ENCODE measurements around the gene SPON1. TPM values are rescaled to one million over a fixed set of nuclear protein-coding genes. Genes with fewer than 3 reads are reported as not detected.

The SPON1 gene
- polyA plus RNA-seq, 4 donors, result 11.4 to 99.8 (median 22.2) TPM

DNA sequence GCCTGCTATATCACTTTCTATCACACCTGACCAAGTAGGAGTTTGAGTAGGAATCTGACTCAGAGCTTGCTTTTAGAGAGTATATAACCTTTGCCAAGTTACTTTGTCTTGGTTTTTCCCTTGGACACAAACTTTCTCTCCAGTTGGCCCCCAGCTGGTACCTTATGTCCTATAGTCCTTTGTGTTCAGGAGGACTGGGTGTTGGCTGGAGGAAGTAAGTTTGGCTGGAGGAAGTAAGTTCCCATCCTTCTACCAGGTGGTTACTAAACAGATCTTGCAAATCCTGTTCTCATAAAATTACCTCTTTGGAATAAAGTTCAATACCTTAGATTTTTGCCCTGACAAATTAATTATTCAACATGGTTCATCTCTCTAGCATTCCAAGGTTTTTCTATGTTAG, 37.2 kb downstream of the SPON1 start:
- Histone ChIP-seq H3K4me3 (ENCODE audit: low read depth in 1 of 3, low read length in 3 of 3) (no peak overlapping the region), H3K27ac (ENCODE audit: low read depth in 1 of 3, low read length in 2 of 3) (no peak overlapping the region), H3K9me3 (ENCODE audit: control insufficient read depth in 2 of 2, insufficient read depth in 1 of 2, low read depth in 1 of 2, low read length in 1 of 2) (peaks cover 0 to 20% of the 10 kb centered on the region in 2 donors), H3K27me3 (ENCODE audit: control insufficient read depth in 3 of 3, insufficient read depth in 3 of 3, low read length in 3 of 3) (no peaks in the 10 kb centered on the region), H3K4me1 (ENCODE audit: control insufficient read depth in 3 of 3, insufficient read depth in 2 of 3, low read depth in 1 of 3, low read length in 2 of 3) (peaks cover 0 to 4% (median 2%) of the 10 kb centered on the region in 3 donors), H3K36me3 (ENCODE audit: control insufficient read depth in 3 of 3, insufficient read depth in 2 of 3, low read depth in 1 of 3, low read length in 3 of 3) (peaks cover 3 to 4% (median 4%) of the 10 kb centered on the region in 3 donors)
- no peak for DNase-seq
- no peak for FAIRE-seq

DNA sequence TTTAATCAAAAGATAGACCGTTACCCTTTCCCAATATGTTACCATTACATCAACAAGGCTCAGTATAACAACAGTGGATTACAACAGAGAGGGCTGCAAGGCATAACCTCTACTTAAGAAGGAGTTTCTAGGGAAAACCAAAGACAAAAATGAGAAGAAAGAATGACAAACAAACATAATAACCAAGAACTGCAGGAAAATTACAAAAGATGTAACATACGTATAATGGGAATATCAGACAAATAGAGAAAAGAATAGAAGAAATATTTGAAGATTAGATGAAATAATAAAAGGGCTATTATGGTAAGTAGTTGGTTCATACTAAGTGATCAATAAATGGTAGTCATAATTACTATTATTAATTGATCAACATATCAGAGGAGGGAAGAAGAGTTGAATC, 39.1 kb downstream of the SPON1 start:
- Histone ChIP-seq H3K9me3 (ENCODE audit: control insufficient read depth in 2 of 2, insufficient read depth in 1 of 2, low read depth in 1 of 2, low read length in 1 of 2) (peaks cover 0 to 22% of the 10 kb centered on the region in 2 donors), H3K36me3 (ENCODE audit: control insufficient read depth in 3 of 3, insufficient read depth in 2 of 3, low read depth in 1 of 3, low read length in 3 of 3) (peaks cover 3 to 4% (median 4%) of the 10 kb centered on the region in 3 donors), H3K27ac (ENCODE audit: low read depth in 1 of 3, low read length in 2 of 3) (no peak overlapping the region), H3K4me3 (ENCODE audit: low read depth in 1 of 3, low read length in 3 of 3) (no peak overlapping the region), H3K4me1 (ENCODE audit: control insufficient read depth in 3 of 3, insufficient read depth in 2 of 3, low read depth in 1 of 3, low read length in 2 of 3) (no peaks in the 10 kb centered on the region), H3K27me3 (ENCODE audit: control insufficient read depth in 3 of 3, insufficient read depth in 3 of 3, low read length in 3 of 3) (no peaks in the 10 kb centered on the region)
- FAIRE-seq, result no peak
- no peak for DNase-seq
- WGBS, 3 donors, result 95 to 99% (median 99%) methylated on average over 2 of the region's 2 CpGs

DNA sequence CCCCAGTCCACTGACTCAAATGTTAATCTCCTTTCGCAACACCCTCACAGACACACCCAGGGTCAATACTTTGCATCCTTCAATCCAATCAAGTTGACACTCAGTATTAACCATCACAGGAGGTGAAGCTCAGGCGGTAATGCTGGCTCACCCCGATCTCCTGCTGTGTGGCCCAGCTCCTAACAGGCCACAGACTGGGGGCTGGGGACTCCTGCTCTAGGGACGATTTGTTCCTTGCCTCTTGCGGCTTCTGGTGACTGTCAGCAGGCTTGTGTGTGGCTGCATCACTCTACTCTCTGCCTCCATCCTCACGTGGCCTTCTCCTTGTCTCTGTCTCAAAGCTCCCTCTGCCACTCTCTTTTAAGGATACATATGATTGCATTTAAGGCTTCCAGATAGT, 45.0 kb downstream of the SPON1 start:
- H3K9me3 ChIP-seq (ENCODE audit: control insufficient read depth in 2 of 2, insufficient read depth in 1 of 2, low read depth in 1 of 2, low read length in 1 of 2), result peaks cover 0 to 10% of the 10 kb centered on the region in 2 donors
- peaks cover 0 to 6% (median 0%) of the 10 kb centered on the region in 3 donors for H3K36me3 ChIP-seq (ENCODE audit: control insufficient read depth in 3 of 3, insufficient read depth in 2 of 3, low read depth in 1 of 3, low read length in 3 of 3)
- H3K4me3 ChIP-seq (ENCODE audit: low read depth in 1 of 3, low read length in 3 of 3), result no peak overlapping the region
- no peaks in the 10 kb centered on the region for H3K4me1 ChIP-seq (ENCODE audit: control insufficient read depth in 3 of 3, insufficient read depth in 2 of 3, low read depth in 1 of 3, low read length in 2 of 3)
- 82 to 88% (median 87%) methylated on average over 6 of the region's 6 CpGs for WGBS, 3 donors
- FAIRE-seq, result no peak
- no peak for DNase-seq
- H3K27me3 ChIP-seq (ENCODE audit: control insufficient read depth in 3 of 3, insufficient read depth in 3 of 3, low read length in 3 of 3), result no peaks in the 10 kb centered on the region
- no peak overlapping the region for H3K27ac ChIP-seq (ENCODE audit: low read depth in 1 of 3, low read length in 2 of 3)

DNA sequence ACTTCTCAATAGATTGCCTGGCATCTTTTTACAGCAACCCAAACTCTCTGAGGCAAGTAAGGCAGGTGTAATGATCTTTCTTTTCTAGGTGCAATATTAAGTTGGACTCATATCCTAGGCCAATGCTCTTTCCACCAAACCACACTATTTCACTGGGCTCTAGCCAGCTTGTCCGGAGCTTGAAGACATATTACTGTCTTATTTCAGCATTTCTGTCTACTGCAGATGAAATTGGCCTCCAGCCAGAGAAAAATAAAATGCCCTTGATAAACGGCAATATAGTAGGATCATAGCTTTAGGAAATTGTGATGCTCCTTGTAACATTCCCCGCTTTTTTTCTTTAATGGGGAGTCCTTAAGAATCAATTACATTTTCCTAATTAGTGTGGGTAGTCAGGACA, 48.1 kb downstream of the SPON1 start:
- 64 to 75% (median 66%) methylated on average over 3 of the region's 3 CpGs for WGBS, 3 donors
- Histone ChIP-seq H3K27ac (ENCODE audit: low read depth in 1 of 3, low read length in 2 of 3) (no peak overlapping the region), H3K4me3 (ENCODE audit: low read depth in 1 of 3, low read length in 3 of 3) (no peak overlapping the region), H3K36me3 (ENCODE audit: control insufficient read depth in 3 of 3, insufficient read depth in 2 of 3, low read depth in 1 of 3, low read length in 3 of 3) (peaks cover 0 to 4% (median 0%) of the 10 kb centered on the region in 3 donors), H3K9me3 (ENCODE audit: control insufficient read depth in 2 of 2, insufficient read depth in 1 of 2, low read depth in 1 of 2, low read length in 1 of 2) (peaks cover 0 to 2% of the 10 kb centered on the region in 2 donors), H3K4me1 (ENCODE audit: control insufficient read depth in 3 of 3, insufficient read depth in 2 of 3, low read depth in 1 of 3, low read length in 2 of 3) (peaks cover 2 to 5% (median 3%) of the 10 kb centered on the region in 3 donors), H3K27me3 (ENCODE audit: control insufficient read depth in 3 of 3, insufficient read depth in 3 of 3, low read length in 3 of 3) (no peaks in the 10 kb centered on the region)
- no peak for FAIRE-seq
- no peak for DNase-seq

GRCh38 chr11:14012846-14013245, 50.3 kb downstream of the SPON1 start:
- 85 to 93% (median 89%) methylated on average over 4 of the region's 4 CpGs for WGBS, 3 donors
- peaks cover 0 to 4% (median 0%) of the 10 kb centered on the region in 3 donors for H3K36me3 ChIP-seq (ENCODE audit: control insufficient read depth in 3 of 3, insufficient read depth in 2 of 3, low read depth in 1 of 3, low read length in 3 of 3)
- H3K4me3 ChIP-seq (ENCODE audit: low read depth in 1 of 3, low read length in 3 of 3), result no peak overlapping the region
- H3K27me3 ChIP-seq (ENCODE audit: control insufficient read depth in 3 of 3, insufficient read depth in 3 of 3, low read length in 3 of 3), result no peaks in the 10 kb centered on the region
- H3K27ac ChIP-seq (ENCODE audit: low read depth in 1 of 3, low read length in 2 of 3), result no peak overlapping the region
- FAIRE-seq (no peak), DNase-seq (no peak)
- no peaks in the 10 kb centered on the region for H3K9me3 ChIP-seq (ENCODE audit: control insufficient read depth in 2 of 2, insufficient read depth in 1 of 2, low read depth in 1 of 2, low read length in 1 of 2)
- peaks cover 3 to 12% (median 4%) of the 10 kb centered on the region in 3 donors for H3K4me1 ChIP-seq (ENCODE audit: control insufficient read depth in 3 of 3, insufficient read depth in 2 of 3, low read depth in 1 of 3, low read length in 2 of 3)

DNA sequence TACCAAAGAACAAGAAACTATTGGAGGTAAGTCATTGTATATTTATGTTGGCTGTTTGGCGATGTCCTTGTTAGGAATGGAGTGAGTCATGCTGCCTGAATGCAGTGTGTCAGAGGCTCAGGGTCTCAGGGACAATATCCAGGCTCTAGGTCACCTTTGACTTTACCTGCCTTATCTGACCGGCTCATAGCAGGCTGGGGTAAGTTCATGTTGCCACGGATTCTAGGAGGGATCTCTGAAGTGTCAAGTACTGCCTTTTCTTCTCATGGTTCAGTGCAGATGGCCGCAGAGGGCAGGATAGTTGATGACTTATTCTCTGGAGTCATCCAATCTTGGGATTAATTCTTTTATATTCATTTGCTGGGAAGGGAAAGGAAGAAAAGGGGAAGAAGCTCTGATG, 53.2 kb downstream of the SPON1 start:
- Histone ChIP-seq H3K36me3 (ENCODE audit: control insufficient read depth in 3 of 3, insufficient read depth in 2 of 3, low read depth in 1 of 3, low read length in 3 of 3) (peaks cover 0 to 4% (median 2%) of the 10 kb centered on the region in 3 donors), H3K27me3 (ENCODE audit: control insufficient read depth in 3 of 3, insufficient read depth in 3 of 3, low read length in 3 of 3) (no peaks in the 10 kb centered on the region), H3K9me3 (ENCODE audit: control insufficient read depth in 2 of 2, insufficient read depth in 1 of 2, low read depth in 1 of 2, low read length in 1 of 2) (no peaks in the 10 kb centered on the region), H3K4me3 (ENCODE audit: low read depth in 1 of 3, low read length in 3 of 3) (no peak overlapping the region), H3K27ac (ENCODE audit: low read depth in 1 of 3, low read length in 2 of 3) (peak overlapping the region in 1 of 3 donors; percentile 64), H3K4me1 (ENCODE audit: control insufficient read depth in 3 of 3, insufficient read depth in 2 of 3, low read depth in 1 of 3, low read length in 2 of 3) (peaks cover 3 to 12% (median 4%) of the 10 kb centered on the region in 3 donors)
- FAIRE-seq (no peak), DNase-seq (peak; percentile 73 to 87)
- WGBS, 3 donors, result 31 to 55% (median 48%) methylated on average over 4 of the region's 4 CpGs

DNA sequence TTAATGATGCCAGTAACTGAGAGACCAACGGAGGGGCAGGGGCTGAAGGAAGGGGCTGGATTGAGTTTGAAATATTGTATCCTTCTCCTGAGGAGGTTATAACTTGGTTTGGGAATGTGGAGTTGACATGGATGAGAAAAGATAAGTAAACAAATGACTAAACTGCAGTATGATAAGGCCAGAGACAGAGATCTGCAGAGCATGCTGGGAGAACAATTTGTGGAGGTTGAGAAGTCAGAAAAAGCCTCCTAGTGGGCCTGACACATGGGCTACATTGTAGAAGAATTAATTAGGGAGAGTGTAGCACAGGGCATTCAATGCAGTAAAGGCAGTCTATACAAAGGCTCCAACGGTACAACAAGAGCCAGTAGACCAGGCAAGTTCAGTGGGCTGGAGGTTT, 55.9 kb downstream of the SPON1 start:
- no peak for FAIRE-seq
- WGBS, 3 donors, result 82 to 92% (median 85%) methylated on average over 2 of the region's 2 CpGs

GRCh38 chr11:14021738-14022137, 59.2 kb downstream of the SPON1 start:
- Histone ChIP-seq H3K4me1 (ENCODE audit: control insufficient read depth in 3 of 3, insufficient read depth in 2 of 3, low read depth in 1 of 3, low read length in 2 of 3) (peaks cover 4 to 6% (median 4%) of the 10 kb centered on the region in 3 donors), H3K9me3 (ENCODE audit: control insufficient read depth in 2 of 2, insufficient read depth in 1 of 2, low read depth in 1 of 2, low read length in 1 of 2) (no peaks in the 10 kb centered on the region), H3K27ac (ENCODE audit: low read depth in 1 of 3, low read length in 2 of 3) (no peak overlapping the region), H3K36me3 (ENCODE audit: control insufficient read depth in 3 of 3, insufficient read depth in 2 of 3, low read depth in 1 of 3, low read length in 3 of 3) (peaks cover 0 to 2% (median 2%) of the 10 kb centered on the region in 3 donors), H3K27me3 (ENCODE audit: control insufficient read depth in 3 of 3, insufficient read depth in 3 of 3, low read length in 3 of 3) (no peaks in the 10 kb centered on the region), H3K4me3 (ENCODE audit: low read depth in 1 of 3, low read length in 3 of 3) (no peak overlapping the region)
- FAIRE-seq (no peak), DNase-seq (no peak)
- WGBS, 3 donors, result 76 to 85% (median 80%) methylated on average over 4 of the region's 4 CpGs

More for the DNA sequence above, 55.9 kb downstream of the SPON1 start:
- H3K4me1 ChIP-seq (ENCODE audit: control insufficient read depth in 3 of 3, insufficient read depth in 2 of 3, low read depth in 1 of 3, low read length in 2 of 3), result peaks cover 3 to 17% (median 8%) of the 10 kb centered on the region in 3 donors
- no peaks in the 10 kb centered on the region for H3K9me3 ChIP-seq (ENCODE audit: control insufficient read depth in 2 of 2, insufficient read depth in 1 of 2, low read depth in 1 of 2, low read length in 1 of 2)
- DNase-seq, result no peak
- H3K36me3 ChIP-seq (ENCODE audit: control insufficient read depth in 3 of 3, insufficient read depth in 2 of 3, low read depth in 1 of 3, low read length in 3 of 3), result peaks cover 0 to 2% (median under 1%) of the 10 kb centered on the region in 3 donors
- no peak overlapping the region for H3K27ac ChIP-seq (ENCODE audit: low read depth in 1 of 3, low read length in 2 of 3)
- H3K27me3 ChIP-seq (ENCODE audit: control insufficient read depth in 3 of 3, insufficient read depth in 3 of 3, low read length in 3 of 3), result no peaks in the 10 kb centered on the region
- no peak overlapping the region for H3K4me3 ChIP-seq (ENCODE audit: low read depth in 1 of 3, low read length in 3 of 3)

- Histone ChIP-seq H3K27me3 (ENCODE audit: control insufficient read depth in 3 of 3, insufficient read depth in 3 of 3, low read length in 3 of 3) (no peaks in the 10 kb centered on the region), H3K27ac (ENCODE audit: low read depth in 1 of 3, low read length in 2 of 3) (no peak overlapping the region), H3K4me3 (ENCODE audit: low read depth in 1 of 3, low read length in 3 of 3) (no peak overlapping the region), H3K4me1 (ENCODE audit: control insufficient read depth in 3 of 3, insufficient read depth in 2 of 3, low read depth in 1 of 3, low read length in 2 of 3) (peaks cover 4 to 6% (median 4%) of the 10 kb centered on the region in 3 donors), H3K36me3 (ENCODE audit: control insufficient read depth in 3 of 3, insufficient read depth in 2 of 3, low read depth in 1 of 3, low read length in 3 of 3) (peaks cover 0 to 2% (median 2%) of the 10 kb centered on the region in 3 donors), H3K9me3 (ENCODE audit: control insufficient read depth in 2 of 2, insufficient read depth in 1 of 2, low read depth in 1 of 2, low read length in 1 of 2) (no peaks in the 10 kb centered on the region)
- 59 to 73% (median 72%) methylated on average over 3 of the region's 3 CpGs for WGBS, 3 donors
- FAIRE-seq (no peak), DNase-seq (no peak)
Measured at GRCh38 chr11:14022251-14022650, 59.7 kb downstream of the SPON1 start.

All from small intestine (tissue), 7 donors.